ENCODE measurements around the gene ZSWIM5.
"Not testable (repeated sequence)": the region's sequence is repeated elsewhere in the genome, so short reads cannot be mapped to it uniquely, and the experiment has no call there.

ZSWIM5 gene

DNA sequence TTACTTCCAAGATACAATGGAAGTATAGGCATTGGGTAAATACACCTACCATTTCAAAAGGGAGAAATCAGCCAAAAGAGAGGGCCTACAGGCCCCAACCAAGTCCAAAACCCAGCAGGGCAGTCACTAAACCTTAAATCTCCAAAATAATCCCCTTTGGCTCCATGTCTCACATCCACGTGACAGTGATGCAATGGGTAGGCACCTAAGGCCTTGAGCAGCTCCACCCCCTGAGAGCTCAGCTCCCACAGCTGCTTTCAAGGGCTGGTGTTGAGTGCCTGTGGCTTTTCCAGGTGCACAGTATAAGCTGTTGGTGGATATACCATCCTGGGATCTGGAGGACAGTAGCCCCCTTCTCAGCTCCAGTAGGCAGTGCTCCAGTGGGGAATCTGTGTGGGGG lies 121.8 kb downstream of the ZSWIM5 start:
- no peak for DNase-seq

- no peak for DNase-seq
Measured at GRCh38 chr1:45079533-45079932, 126.9 kb downstream of the ZSWIM5 start.

GRCh38 chr1:45076959-45077358 lies 129.4 kb downstream of the ZSWIM5 start:
- DNase-seq = not testable (repeated sequence)

GRCh38 chr1:45071567-45071966 lies 134.8 kb downstream of the ZSWIM5 start:
- no peak for DNase-seq

GRCh38 chr1:45067806-45068205 lies 138.6 kb downstream of the ZSWIM5 start:
- DNase-seq = no peak

GRCh38 chr1:45065083-45065482 lies 141.3 kb downstream of the ZSWIM5 start:
- DNase-seq = no peak

DNA sequence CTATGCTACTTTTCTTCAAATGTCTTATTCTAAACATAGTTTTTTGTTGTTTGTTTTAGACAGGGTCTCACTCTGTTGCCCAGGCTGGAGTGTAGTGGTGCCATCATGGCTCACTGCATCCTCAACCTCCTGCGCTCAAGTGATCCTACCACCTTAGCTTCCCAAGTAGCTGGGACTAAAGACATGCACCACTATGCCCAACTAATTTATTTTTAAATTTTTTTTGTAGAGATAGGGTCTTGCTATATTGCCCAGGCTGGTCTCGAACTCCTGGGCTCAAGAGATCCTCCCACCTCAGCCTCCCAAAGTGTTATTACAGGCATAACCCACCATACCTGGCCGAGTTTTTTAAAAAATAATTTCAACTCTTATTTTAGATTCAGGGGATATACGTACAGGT lies 143.9 kb downstream of the ZSWIM5 start:
- DNase-seq = not testable (repeated sequence)

DNA sequence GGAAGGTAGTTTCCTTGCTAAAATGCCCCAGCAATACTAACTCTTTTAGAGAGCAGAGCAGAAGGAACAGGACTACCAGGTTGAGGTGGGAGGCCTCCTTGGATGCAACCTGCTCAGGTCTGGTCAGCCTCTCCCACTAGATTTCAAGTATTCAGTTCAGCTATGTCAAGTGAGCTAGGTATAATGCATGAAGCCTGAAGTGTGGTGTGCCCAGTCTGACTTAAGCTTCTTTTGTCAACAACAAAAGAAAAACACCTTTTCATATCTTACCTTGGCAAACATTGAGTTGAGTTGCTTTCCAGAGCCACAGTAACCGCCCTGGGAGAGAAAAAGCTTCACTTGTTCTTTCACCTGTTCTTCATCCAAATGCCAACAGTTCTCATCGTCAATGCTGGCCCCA lies 146.6 kb downstream of the ZSWIM5 start:
- no peak for DNase-seq

DNA sequence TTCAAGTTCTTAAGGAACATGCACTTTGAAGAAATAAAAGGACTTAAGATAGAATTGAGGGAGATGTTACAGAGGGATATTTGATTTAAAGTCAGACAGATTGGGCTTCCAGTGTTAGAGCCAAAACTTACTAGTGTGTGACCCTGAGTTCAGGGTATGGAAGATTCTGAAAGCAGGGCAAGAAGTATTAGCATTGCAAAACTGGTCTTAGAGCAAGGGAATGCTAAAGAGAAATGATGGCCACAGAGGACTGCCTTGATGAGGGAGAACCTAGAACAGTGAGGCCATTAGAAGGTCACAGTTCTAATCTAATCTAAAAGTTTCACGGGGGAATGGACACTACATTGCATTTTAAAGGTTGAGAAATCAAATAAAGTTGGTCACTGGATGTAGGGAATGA lies 148.9 kb downstream of the ZSWIM5 start:
- DNase-seq = no peak

DNA sequence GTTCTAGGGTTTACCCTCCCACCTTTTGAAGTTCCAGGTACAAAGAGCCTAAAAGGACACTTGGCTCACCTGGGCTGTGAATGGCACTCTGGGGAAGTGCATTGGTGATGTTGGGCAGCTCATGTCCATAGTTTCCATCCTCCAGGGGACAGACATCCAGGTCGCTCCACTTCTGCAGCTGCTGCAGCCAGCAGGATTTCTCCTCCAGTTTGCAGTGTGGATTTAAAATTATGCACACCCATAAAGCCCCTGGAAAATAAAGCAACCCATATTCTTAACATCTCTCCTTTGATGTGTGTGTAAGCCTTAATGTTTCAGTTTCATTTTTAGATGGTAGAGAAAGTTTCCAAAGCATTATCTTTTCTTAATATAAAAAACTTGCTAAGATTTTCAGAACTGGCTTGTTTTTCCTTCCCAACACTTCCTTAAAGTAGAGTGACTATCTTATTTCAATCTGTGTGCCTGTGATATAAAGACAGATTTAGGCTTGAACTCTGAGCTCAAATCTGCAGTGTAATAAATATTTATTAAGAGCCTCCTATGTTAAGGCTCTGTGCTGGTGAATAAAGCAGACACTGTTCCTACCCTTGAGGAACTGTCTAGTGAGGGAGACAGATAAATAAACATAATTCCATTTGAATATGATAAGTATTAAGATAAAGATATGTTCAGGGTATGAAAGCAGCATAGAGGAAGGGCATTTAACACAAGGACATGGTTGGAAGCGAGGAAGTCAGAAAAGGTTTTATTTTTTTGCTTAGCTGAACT lies 155.2 kb downstream of the ZSWIM5 start:
- DNase-seq = peak in 1 of 2 experiments; percentile 1

GRCh38 chr1:45047032-45047431 lies 159.4 kb downstream of the ZSWIM5 start:
- no peak for DNase-seq

GRCh38 chr1:45044916-45045315 lies 161.5 kb downstream of the ZSWIM5 start:
- no peak for DNase-seq

GRCh38 chr1:45043094-45043493 lies 163.3 kb downstream of the ZSWIM5 start:
- DNase-seq = no peak

GRCh38 chr1:45040297-45040696 lies 166.1 kb downstream of the ZSWIM5 start:
- no peak for DNase-seq

GRCh38 chr1:45038661-45039364 lies 167.6 kb downstream of the ZSWIM5 start:
- no peak for DNase-seq

- no peak for DNase-seq
Measured at GRCh38 chr1:45038240-45038639, 168.2 kb downstream of the ZSWIM5 start.

GRCh38 chr1:45037456-45037855 lies 168.9 kb downstream of the ZSWIM5 start:
- DNase-seq = no peak

GRCh38 chr1:45035631-45036301 lies 170.6 kb downstream of the ZSWIM5 start:
- DNase-seq = no peak

DNA sequence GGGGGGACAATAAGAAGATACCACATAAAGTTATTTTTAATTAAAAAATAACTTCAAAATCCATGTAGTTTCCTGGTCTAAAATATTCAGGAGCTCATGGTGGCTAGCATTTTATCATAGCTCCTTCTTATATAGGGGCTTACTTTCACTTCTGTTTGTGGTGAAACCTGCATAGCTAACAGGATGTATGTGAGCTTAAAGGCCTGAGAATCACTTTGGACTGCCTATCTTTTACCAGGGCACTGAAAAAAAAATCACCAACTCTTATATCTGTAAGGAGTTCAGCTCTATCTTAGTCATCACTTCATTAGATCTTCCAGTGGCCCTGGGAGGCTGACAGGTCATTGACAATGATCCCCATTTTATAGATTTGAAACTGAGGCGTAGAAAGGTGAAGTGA lies 173.0 kb downstream of the ZSWIM5 start:
- no peak for DNase-seq

DNA sequence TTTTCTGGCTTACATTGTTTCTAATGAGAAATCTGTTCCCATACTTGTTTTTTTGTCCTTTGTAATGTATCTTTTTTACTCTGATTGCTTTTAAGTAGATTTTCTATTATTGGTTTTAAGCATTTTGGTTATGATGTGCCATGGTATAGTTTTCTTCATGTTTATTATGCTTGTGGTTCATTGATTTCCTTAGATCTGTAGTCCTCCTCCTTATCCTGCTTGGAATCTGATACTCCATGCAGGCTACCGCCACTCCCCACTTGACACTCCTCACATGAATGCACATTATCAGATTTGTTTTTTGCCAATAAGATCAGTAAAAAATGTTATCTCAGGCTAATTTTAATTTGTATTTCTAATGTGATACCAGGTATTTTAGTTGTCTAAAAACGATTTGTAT lies 173.6 kb downstream of the ZSWIM5 start:
- DNase-seq = no peak

DNA sequence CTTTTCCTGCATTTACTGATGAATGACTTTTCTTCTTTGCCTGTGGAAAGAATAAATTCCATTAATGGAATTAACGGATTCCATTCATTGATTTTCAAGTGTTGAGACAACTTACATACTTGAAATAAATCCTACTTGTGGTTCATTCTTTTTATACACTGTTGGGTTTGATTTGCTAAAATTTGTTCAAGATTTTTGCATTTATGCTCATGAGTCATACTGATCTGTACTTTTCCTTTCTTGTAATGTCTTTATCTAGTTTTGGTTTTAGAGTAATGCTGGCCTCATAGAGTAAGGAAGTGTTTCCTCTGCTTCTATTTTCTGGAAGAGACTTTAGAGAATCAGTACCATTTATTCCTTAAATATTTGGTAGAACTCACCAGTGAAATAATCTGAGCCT lies 180.0 kb downstream of the ZSWIM5 start:
- no peak for DNase-seq

DNA sequence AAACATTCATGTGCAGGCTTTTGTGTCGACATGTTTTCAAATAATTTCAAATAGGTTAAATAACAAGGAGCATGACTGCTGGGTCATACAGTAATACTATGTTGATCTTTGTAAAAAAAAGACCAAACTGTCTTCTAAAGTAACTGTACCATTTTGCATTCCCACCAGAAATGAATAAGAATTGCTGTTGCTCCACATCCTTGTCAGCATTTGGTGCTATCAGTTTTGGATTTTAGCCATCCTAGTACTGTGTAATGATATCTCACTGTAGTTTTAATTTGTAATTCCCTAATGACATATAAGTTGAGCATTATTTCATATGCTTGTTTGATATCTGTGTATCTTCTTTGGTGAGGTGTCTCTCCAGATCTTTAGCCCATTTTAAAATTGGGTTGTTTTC lies 182.7 kb downstream of the ZSWIM5 start:
- DNase-seq = no peak

DNA sequence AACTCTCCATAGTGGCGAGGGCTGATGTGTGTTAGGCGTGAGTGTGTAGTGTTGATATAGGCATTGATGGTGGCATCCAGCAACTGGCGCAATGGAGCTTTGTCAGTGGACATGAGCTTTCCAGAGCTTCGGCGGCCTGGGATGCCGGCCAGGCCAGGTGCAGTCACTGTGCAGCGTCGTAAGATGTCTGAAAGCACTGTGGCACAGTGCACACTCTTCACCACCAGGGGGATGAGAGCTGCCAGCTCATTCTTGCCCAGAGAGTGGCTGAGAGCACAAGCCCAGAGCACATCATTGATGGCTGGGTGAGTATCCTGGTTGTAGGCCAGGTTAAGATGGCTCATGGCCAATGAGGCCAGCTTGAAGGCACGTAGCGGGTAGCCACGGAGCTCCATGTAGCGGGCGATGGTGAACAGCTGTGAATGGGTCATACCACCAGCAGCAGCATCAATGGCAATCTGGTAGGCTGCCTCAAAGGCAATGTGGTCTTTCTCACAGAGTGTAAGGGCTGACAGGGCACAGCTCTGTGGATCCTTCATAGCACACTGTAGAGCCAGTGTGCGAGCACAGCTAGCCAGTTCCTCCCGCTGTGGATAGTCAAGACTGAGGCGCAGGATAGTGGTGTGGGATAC lies 187.7 kb downstream of the ZSWIM5 start:
- peak; percentile 55 to 57 for DNase-seq

GRCh38 chr1:45016767-45017166 lies 189.6 kb downstream of the ZSWIM5 start:
- no peak for DNase-seq
